Upper lobe of left lung (tissue), 6 donors: ENCODE measurements around the gene PLEKHG3. TPM values are rescaled to one million over a fixed set of nuclear protein-coding genes. Genes with fewer than 3 reads are reported as not detected.

Experiments
- ATAC-seq, 2 donors: fragments of 200-7000 bp; cut with Tn5 transposase; one replicate each; pipeline ENCODE4 v1.9.1; 2022; ENCODE audit warnings: mild to moderate bottlenecking in 2 of 2, moderate library complexity in 2 of 2; ENCODE audit not compliant: low FRiP score in 2 of 2
- DNase-seq, 2 donors: peaks; one replicate each; pipeline ENCODE4 v3.0.0-alpha.2; 2019 to 2020
- H3K27ac ChIP-seq, 4 donors: fragments of 200-600 bp; sonication (generic); one replicate each; pipeline ENCODE4 v1.5.1; 2016 to 2019
- H3K27me3 ChIP-seq, 4 donors: fragments of 200-600 bp; sonication (generic); one replicate each; pipeline ENCODE4 v1.5.1; 2017 to 2019
- H3K36me3 ChIP-seq, 4 donors: fragments of 200-600 bp; sonication (generic); one replicate each; pipeline ENCODE4 v1.5.1; 2016 to 2019
- H3K4me1 ChIP-seq, 4 donors: fragments of 200-600 bp; sonication (generic); one replicate each; pipeline ENCODE4 v1.5.1; 2018 to 2019
- H3K4me3 ChIP-seq, 4 donors: fragments of 200-600 bp; sonication (generic); one replicate each; pipeline ENCODE4 v1.5.1; 2017 to 2019; ENCODE audit warnings: mild to moderate bottlenecking in 2 of 4, moderate library complexity in 1 of 4
- H3K9me3 ChIP-seq, 4 donors: fragments of 200-600 bp; sonication (generic); one replicate each; pipeline ENCODE4 v1.5.1; 2018 to 2019
- EP300 ChIP-seq, 4 donors: sonication (generic); formaldehyde crosslinking; IDR thresholded peaks; one replicate each; pipeline ENCODE4 v1.5.1; 2017; ENCODE audit warnings: antibody characterized with exemption in 4 of 4, control low read depth in 2 of 4
- POLR2A ChIP-seq, 4 donors: fragments of 450-650 bp; IDR thresholded peaks; one replicate each; pipeline ENCODE4 v1.5.1; 2016 to 2017; ENCODE audit warnings: antibody characterized with exemption in 4 of 4, mild to moderate bottlenecking in 2 of 4
- POLR2AphosphoS5 ChIP-seq, 2 donors: sonication (generic); formaldehyde crosslinking; IDR thresholded peaks; one replicate each; pipeline ENCODE4 v1.5.1; 2017; ENCODE audit warnings: antibody characterized with exemption in 2 of 2
- WGBS, 2 donors: methylation state at CpG; one replicate each; pipeline ENCODE4 v1.1.5; 2017 to 2018; 5-methylcytosine and 5-hydroxymethylcytosine counted together
- total RNA-seq, 6 donors: library from RNA; depleted of rRNA in 4 of 6; stranded (reverse); fragments of >200 nt in 4 of 6; gene quantifications; one replicate each; pipeline versions ENCODE4 v1.1.0 to v1.2.1, GENCODE V29; 2016 to 2021
- TF ChIP-seq, protein P1 (sequence below), 6 experiments: fragments of 450-650 bp in 4 of 6; fragments of 200-600 bp in 2 of 6; sonication (generic) in 2 of 6; IDR thresholded peaks; one replicate each; pipeline ENCODE4 v1.5.1; 2016 to 2019; ENCODE audit warnings: antibody characterized with exemption in 6 of 6
- donor health status: DM: no; HTN: no; CAD: no; lungs with moderate emphysema.
- donor health status: DM: no; HTN: yes; CAD: no; lungs with severe emphysema.

Gene PLEKHG3
- total RNA-seq, 6 donors from 2014 or later = 12.8 to 49.2 (median 34.8) TPM

DNA sequence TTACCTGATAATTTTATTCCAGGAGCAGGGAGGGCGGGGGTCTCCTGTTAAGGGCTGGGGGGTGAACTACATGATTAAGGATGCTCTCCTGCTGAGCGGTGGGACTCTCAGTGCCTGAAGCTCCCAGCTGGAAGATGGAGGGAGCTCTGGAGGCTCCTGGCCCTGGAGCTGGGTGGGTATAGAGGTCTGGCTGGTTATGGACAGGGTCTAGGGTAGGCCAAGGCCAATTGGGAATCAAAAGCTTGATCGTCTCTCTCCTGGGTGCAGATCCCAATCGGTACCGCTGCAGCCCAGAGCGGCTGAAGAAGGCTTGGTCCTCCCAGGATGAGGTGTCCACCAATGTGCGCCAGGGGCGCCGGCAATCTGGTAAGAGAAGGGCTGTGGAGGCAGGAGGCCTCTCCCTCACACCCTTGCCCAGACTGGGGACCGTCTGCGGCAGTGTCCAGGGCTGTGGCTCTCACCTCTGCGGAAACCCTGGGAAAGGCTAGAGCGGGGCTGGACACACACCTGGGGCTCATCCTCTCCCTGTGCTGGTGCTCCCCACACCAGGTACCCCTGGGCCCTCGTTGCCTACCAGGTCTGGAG, 28.4 kb downstream of the PLEKHG3 start:
- DNase-seq (peak in 1 of 2 donors; percentile 49), ATAC-seq (no peak)
- TF ChIP-seq EP300 (IDR thresholded peaks at IDR 0.05) (no peak), POLR2AphosphoS5 (IDR thresholded peaks at IDR 0.05) (no peak), POLR2A (IDR thresholded peaks at IDR 0.05) (no peak)
- TF ChIP-seq, protein P1, sequence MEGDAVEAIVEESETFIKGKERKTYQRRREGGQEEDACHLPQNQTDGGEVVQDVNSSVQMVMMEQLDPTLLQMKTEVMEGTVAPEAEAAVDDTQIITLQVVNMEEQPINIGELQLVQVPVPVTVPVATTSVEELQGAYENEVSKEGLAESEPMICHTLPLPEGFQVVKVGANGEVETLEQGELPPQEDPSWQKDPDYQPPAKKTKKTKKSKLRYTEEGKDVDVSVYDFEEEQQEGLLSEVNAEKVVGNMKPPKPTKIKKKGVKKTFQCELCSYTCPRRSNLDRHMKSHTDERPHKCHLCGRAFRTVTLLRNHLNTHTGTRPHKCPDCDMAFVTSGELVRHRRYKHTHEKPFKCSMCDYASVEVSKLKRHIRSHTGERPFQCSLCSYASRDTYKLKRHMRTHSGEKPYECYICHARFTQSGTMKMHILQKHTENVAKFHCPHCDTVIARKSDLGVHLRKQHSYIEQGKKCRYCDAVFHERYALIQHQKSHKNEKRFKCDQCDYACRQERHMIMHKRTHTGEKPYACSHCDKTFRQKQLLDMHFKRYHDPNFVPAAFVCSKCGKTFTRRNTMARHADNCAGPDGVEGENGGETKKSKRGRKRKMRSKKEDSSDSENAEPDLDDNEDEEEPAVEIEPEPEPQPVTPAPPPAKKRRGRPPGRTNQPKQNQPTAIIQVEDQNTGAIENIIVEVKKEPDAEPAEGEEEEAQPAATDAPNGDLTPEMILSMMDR (IDR thresholded peaks at IDR 0.05) = no peak

DNA sequence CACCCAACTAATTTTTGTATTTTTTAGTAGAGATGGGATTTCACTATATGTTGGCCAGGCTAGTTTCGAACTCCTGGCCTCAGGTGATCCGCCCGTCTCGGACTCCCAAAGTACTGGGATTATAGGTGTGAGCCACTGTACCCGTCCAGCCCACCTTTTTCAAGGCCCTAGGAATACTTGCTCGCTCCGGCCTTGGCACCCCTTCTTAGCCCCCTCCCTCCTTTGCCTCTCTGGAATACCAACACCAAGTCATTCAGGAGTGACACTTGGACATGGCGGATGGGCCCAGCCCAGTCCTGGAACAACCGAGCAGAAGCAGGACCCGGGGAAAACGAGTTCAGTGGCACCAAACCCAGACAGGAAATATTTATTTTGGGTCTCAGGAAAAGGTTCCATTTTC, 29.1 kb downstream of the PLEKHG3 start:
- no peaks in the 10 kb centered on the region for H3K9me3 ChIP-seq
- no peak for DNase-seq
- H3K36me3 ChIP-seq = peaks cover 6 to 42% (median 36%) of the 10 kb centered on the region in 4 donors
- H3K4me1 ChIP-seq = peaks cover 0 to 5% (median 0%) of the 10 kb centered on the region in 4 donors
- H3K4me3 ChIP-seq = no peak overlapping the region
- ATAC-seq = no peak
- no peak overlapping the region for H3K27ac ChIP-seq
- no peaks in the 10 kb centered on the region for H3K27me3 ChIP-seq
- 86 to 92% methylated on average over 11 of the region's 11 CpGs for WGBS, 2 donors
- TF ChIP-seq EP300 (IDR thresholded peaks at IDR 0.05) (no peak), POLR2AphosphoS5 (IDR thresholded peaks at IDR 0.05) (no peak), POLR2A (IDR thresholded peaks at IDR 0.05) (no peak)
- TF ChIP-seq, protein P1 (IDR thresholded peaks at IDR 0.05) = no peak

More for the DNA sequence above, 28.4 kb downstream of the PLEKHG3 start:
- no peaks in the 10 kb centered on the region for H3K27me3 ChIP-seq
- H3K4me1 ChIP-seq = peaks cover 0 to 5% (median 0%) of the 10 kb centered on the region in 4 donors
- H3K27ac ChIP-seq = no peak overlapping the region
- WGBS, 2 donors = 89 to 96% methylated on average over 11 to 14 of the region's 14 CpGs
- peaks cover 6 to 48% (median 43%) of the 10 kb centered on the region in 4 donors for H3K36me3 ChIP-seq
- H3K4me3 ChIP-seq = no peak overlapping the region
- H3K9me3 ChIP-seq = no peaks in the 10 kb centered on the region

DNA sequence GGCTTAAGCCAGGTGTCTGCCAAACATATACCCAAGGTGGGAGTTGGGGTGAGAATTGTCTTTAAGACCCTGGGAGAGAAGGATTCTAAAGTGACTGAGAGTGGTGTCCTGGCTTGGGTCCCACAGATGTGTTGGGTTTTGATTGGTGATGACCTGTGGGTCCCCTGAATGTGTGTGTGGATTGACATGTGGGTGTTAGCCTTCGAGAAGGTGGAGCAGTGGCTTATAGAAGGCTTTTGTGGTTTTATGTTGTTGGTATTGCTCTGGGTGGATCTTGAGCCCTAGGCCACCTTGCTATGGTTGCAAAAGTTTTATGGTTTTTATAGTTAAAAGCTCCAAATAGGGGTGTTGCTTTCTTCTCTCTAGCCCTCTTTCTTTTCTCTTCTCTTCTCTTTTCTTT, 29.7 kb downstream of the PLEKHG3 start:
- no peak overlapping the region for H3K4me3 ChIP-seq
- DNase-seq (no peak), ATAC-seq (no peak)
- peaks cover 6 to 46% (median 33%) of the 10 kb centered on the region in 4 donors for H3K36me3 ChIP-seq
- no peaks in the 10 kb centered on the region for H3K9me3 ChIP-seq
- peaks cover 0 to 5% (median 0%) of the 10 kb centered on the region in 4 donors for H3K4me1 ChIP-seq
- no peak for TF ChIP-seq POLR2A (IDR thresholded peaks at IDR 0.05)
- TF ChIP-seq, protein P1 (IDR thresholded peaks at IDR 0.05) = no peak
- TF ChIP-seq EP300 (IDR thresholded peaks at IDR 0.05) = no peak
- no peak for TF ChIP-seq POLR2AphosphoS5 (IDR thresholded peaks at IDR 0.05)
- H3K27me3 ChIP-seq = no peaks in the 10 kb centered on the region
- 63 to 75% methylated on average over 1 of the region's 1 CpG for WGBS, 2 donors
- H3K27ac ChIP-seq = no peak overlapping the region

DNA sequence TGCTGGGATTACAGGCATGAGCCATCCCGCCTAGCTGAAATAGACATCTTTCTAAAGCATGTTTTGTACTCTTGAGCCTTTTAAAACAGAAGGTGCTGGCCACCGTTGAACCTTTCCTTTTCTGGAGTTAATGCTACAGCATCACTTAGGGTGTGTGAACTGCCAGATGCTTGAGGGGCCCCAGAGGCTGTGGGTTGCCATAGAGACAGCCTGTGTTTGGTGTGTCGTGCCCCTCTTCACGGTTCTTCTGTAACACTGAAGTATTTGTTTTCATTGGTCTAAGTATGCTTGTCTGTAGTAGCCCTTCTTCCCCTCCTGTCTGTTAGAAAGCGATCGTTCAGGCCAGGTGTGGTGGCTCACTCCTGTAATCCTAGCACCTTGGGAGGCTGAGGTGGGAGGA, 30.8 kb downstream of the PLEKHG3 start:
- WGBS, 2 donors = 51 to 57% methylated on average over 6 of the region's 6 CpGs
- Histone ChIP-seq H3K4me3 (no peak overlapping the region), H3K27me3 (no peaks in the 10 kb centered on the region), H3K4me1 (peaks cover 0 to 5% (median 0%) of the 10 kb centered on the region in 4 donors), H3K27ac (no peak overlapping the region), H3K9me3 (no peaks in the 10 kb centered on the region), H3K36me3 (peaks cover 6 to 51% (median 32%) of the 10 kb centered on the region in 4 donors)
- no peak for TF ChIP-seq POLR2AphosphoS5 (IDR thresholded peaks at IDR 0.05)
- DNase-seq = no peak
- no peak for ATAC-seq

DNA sequence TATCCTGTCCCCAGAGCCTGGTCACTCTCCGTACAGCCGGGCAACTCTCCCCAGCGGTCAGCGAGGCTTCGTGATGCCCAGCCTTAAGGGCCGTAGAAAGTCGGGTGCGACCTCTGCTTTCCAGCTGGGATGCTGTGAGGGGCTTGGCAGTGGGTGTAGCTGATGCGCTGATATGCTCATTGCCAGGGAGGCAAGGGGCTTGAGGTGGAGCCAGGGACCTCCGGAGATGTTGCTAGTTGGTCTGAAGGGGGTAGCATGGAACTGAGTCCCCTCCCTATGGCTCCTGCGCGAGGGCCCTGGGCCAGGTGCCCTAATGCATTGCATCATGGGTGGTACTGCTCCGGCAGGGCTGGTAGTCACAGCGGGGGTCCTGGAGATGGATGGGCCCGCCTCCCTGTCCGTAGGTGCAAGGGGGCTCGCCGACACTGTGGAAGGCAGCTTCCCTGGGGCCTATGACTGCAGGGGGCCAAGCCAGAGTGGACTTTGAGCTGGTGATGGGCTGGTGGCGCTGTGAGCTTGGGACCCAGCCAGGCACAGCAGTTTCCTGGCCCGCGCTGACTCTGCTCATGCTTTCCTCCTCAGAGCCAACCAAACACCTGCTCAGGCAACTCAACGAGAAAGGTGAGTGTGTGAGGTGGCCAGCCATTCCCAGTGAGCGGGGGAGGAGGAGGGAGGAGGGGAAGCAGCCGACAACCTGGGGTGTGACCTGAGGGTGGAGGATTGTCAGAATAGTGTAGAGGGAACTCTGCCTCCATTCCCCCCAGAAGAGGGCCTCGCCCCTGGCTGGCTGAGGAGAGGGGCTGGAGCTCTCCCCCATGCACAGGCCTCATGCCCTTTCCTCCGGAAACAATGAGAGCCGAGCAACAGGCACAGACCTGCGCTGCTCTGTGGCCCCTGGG, 32.3 kb downstream of the PLEKHG3 start:
- peaks cover 4 to 52% (median 34%) of the 10 kb centered on the region in 4 donors for H3K36me3 ChIP-seq
- no peaks in the 10 kb centered on the region for H3K27me3 ChIP-seq
- ATAC-seq = no peak
- 91 to 93% methylated on average over 17 to 27 of the region's 28 CpGs for WGBS, 2 donors
- H3K4me3 ChIP-seq = no peak overlapping the region
- DNase-seq = peak in 1 of 2 donors; percentile 38
- H3K9me3 ChIP-seq = no peaks in the 10 kb centered on the region
- H3K27ac ChIP-seq = no peak overlapping the region
- H3K4me1 ChIP-seq = peaks cover 0 to 5% (median 0%) of the 10 kb centered on the region in 4 donors
- TF ChIP-seq, protein P1 (IDR thresholded peaks at IDR 0.05) = no peak
